Measurements from ENCODE around the gene COX5A. TPM values are rescaled to one million over a fixed set of nuclear protein-coding genes. Genes with fewer than 3 reads are reported as not detected.
A peak's percentile ranks its signal among the peaks of the same experiment; 100 is the strongest.

Gene COX5A
- total RNA-seq, 1 donor from 2014 or later: 134 TPM

DNA sequence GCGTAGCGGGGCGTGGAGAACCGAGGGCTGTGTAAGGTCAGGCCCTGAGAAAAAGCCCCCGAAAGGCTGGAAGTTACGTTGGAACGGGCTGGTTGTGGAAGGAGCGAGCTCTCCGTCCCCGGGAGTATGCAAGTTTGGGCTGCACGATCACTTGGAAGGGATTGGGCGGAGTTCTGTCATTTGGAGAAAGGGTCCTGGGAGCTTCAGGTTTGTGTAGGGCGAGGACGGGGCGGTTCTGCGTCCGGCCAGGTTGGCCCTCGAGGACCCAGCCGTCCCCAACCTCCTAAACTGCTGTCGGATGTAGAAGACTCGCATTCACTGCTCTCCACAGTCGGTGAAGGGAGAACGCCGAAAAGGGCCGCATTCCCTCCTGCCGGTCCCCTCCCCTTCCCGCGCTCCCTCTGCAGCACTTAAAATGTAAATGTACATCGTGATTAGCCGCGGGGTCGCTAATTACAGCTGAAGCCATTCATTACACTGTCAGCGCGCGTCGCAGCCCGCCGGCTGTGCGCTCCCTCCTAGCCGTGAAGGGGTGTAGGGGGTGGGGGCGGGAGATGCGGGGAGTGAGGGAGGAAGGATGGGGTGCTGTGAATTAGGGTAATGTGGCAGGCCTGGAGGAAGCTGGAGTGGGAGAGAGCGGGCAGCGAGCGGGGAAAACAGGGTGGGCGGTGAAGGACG is 21.2 kb upstream of the COX5A start:
- Histone ChIP-seq H3K9me3 (no peaks in the 10 kb centered on the region), H3K4me1 (peaks cover 42% of the 10 kb centered on the region), H3K27me3 (ENCODE audit: low read depth) (no peaks in the 10 kb centered on the region), H3K36me3 (no peaks in the 10 kb centered on the region), H3K4me3 (peak overlapping the region; percentile 78), H3K27ac (no peak overlapping the region)
- ATAC-seq: no peak
- TF ChIP-seq, protein P1, sequence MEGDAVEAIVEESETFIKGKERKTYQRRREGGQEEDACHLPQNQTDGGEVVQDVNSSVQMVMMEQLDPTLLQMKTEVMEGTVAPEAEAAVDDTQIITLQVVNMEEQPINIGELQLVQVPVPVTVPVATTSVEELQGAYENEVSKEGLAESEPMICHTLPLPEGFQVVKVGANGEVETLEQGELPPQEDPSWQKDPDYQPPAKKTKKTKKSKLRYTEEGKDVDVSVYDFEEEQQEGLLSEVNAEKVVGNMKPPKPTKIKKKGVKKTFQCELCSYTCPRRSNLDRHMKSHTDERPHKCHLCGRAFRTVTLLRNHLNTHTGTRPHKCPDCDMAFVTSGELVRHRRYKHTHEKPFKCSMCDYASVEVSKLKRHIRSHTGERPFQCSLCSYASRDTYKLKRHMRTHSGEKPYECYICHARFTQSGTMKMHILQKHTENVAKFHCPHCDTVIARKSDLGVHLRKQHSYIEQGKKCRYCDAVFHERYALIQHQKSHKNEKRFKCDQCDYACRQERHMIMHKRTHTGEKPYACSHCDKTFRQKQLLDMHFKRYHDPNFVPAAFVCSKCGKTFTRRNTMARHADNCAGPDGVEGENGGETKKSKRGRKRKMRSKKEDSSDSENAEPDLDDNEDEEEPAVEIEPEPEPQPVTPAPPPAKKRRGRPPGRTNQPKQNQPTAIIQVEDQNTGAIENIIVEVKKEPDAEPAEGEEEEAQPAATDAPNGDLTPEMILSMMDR (IDR thresholded peaks at IDR 0.05): no peak
- no peak for DNase-seq
- intact Hi-C loops (cut with DNase I): no loop called here

DNA sequence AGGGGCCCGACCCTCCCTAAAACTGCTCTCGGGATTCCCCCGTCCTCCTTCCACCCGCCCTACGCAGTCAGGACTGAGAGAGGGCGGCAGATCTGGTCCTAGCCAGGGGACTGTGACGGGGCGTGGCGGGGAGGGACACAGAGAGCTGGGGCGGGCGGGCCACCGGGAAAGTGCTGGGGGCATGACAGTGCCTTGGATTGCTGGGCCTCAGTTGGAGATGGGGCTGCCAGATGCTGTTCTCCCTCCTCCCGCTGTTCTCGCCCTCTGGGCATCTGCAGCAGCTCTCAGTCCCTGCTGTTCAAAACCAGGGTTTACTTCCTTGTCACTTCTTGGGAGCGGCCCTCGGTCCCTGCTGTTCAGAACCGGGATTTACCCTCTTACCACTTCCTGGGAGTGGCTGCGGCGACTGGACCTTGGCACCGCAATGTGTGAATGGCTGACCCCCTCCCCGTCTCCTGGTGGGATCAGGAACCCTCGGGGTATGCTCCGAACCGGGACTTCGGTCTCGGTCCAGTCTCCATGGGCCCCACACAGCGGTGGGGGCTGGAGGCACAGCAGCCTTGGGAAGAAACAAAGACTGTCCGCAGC is 20.5 kb upstream of the COX5A start:
- ATAC-seq (peak; percentile 41 to 56), DNase-seq (peak; percentile 81)
- Histone ChIP-seq H3K9me3 (no peaks in the 10 kb centered on the region), H3K27me3 (ENCODE audit: low read depth) (no peaks in the 10 kb centered on the region), H3K4me1 (peaks cover 43% of the 10 kb centered on the region), H3K4me3 (peak overlapping the region; percentile 78), H3K27ac (peak overlapping the region; percentile 36), H3K36me3 (no peaks in the 10 kb centered on the region)
- TF ChIP-seq, protein P1 (IDR thresholded peaks at IDR 0.05): peak; percentile 45
- intact Hi-C loops (cut with DNase I): no loop called here

DNA sequence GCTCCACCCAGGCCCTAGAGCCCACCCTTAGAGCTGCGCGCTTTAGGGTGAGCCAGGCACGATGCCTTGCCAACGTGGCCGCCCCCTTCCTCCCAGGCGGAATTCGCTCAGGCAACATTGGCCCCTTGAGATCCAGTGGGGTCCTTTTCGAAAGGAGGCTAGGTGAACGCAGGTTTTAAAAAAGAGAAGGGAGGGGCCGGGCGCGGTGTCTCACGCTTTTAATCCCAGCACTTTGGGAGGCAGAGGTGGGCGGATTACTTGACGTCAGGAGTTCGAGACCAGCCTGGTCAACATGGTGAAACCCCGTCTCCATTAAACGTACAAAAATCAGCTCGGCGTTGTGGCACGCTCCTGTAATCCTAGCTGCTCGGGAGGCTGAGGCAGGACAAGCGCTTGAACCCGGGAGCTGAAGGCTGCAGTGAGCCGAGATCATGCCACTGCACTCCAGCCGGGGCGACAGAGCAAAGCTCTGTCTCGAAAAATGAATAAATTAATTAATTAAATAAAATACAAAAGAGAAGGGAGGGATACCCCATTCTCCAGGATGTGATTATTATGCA is 19.7 kb upstream of the COX5A start:
- DNase-seq: no peak
- peak overlapping the region; percentile 88 for H3K27ac ChIP-seq
- no peaks in the 10 kb centered on the region for H3K9me3 ChIP-seq
- H3K36me3 ChIP-seq: no peaks in the 10 kb centered on the region
- ATAC-seq: no peak
- H3K27me3 ChIP-seq (ENCODE audit: low read depth): no peaks in the 10 kb centered on the region
- H3K4me3 ChIP-seq: peak overlapping the region; percentile 78
- TF ChIP-seq, protein P1 (IDR thresholded peaks at IDR 0.05): no peak
- intact Hi-C loops (cut with DNase I): no loop called here
- peaks cover 43% of the 10 kb centered on the region for H3K4me1 ChIP-seq

DNA sequence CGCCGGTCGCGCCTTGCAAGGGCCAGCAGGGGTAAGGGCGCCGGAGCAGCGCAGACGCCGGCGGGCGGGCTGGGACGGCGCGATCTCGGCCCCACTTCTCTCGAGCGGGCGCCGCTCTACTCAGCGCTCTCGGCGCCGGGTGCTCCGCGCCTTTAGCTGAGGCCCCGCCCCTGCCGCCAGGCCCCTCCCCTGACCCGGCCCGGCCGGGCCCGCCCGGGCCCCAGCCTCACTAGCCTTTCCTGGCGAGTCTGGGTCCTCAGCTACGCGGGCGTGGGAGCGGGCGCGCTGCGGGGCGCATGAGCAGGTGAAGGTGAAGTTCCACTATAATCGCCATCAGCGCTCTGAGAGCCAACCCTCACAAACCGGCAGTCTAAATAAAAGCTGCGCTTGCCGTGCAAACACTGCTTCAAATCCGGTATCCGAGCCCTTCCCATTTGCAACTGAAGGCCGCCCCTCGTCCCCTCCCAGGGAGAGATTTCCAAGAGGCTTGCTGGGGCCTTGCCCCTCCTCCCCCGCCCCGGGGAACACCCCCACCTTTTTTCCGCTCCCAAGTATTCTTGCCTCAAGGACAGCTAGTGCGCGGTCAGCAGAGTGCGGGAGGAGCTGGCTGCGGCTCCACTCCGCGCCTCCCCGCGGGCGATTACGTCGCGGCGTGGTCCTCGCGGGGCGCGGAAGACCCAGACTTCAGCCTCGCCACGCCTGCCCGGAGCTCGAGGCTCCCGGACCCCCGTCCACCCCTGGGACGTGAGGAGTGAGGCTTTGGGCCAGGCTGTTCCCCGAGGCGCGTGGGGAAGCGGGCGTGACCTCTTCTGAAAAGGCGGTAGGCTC is 19.0 kb upstream of the COX5A start, which contains the start of gene RPP25:
Gene RPP25, minus strand, starts transcription at position 125 of the 828 bp plus-strand sequence. CDS start 189 bp downstream, outside the sequence.
- peak within 1 kb of the TSS; percentile 88 for H3K27ac ChIP-seq
- H3K9me3 ChIP-seq: no peaks in the 10 kb centered on the region
- intact Hi-C loops (cut with DNase I): no loop called here
- DNase-seq (peak; percentile 88), ATAC-seq (peak; percentile 94 to 95)
- TF ChIP-seq, protein P1 (IDR thresholded peaks at IDR 0.05): no peak
- H3K4me1 ChIP-seq: peaks cover 43% of the 10 kb centered on the region
- peak within 1 kb of the TSS; percentile 78 for H3K4me3 ChIP-seq
- H3K36me3 ChIP-seq: no peaks in the 10 kb centered on the region
- H3K27me3 ChIP-seq (ENCODE audit: low read depth): no peaks in the 10 kb centered on the region

Data from lower lobe of right lung (tissue), 2 donors.